Right atrium auricular region (tissue), 2 donors: ENCODE measurements around the gene PDE4D. TPM values are rescaled to one million over a fixed set of nuclear protein-coding genes. Genes with fewer than 3 reads are reported as not detected.

ENCODE experiments used
- DNase-seq: peaks from one replicate; pipeline ENCODE4 v3.0.0-alpha.2; 2019; ENCODE audit warnings: low spot score
- H3K27ac ChIP-seq, 2 donors: fragments of 200-600 bp; sonication (generic); 1 replicate in 1 of 2; 2 replicates in 1 of 2; pipeline ENCODE4 v1.5.1; 2016 to 2019
- H3K27me3 ChIP-seq, 2 donors: fragments of 200-600 bp; sonication (generic); one replicate each; pipeline versions ENCODE4 v1.5.1 to v1.6.0; 2017 to 2019
- H3K36me3 ChIP-seq: fragments of 200-600 bp; sonication (generic); one replicate; pipeline ENCODE4 v1.5.1; 2016
- H3K4me1 ChIP-seq, 2 donors: fragments of 200-600 bp; sonication (generic); one replicate each; pipeline versions ENCODE4 v1.5.1 to v1.6.0; 2017 to 2019
- H3K4me3 ChIP-seq, 2 donors: fragments of 200-600 bp; sonication (generic); 1 replicate in 1 of 2; 2 replicates in 1 of 2; pipeline ENCODE4 v1.5.1; 2017 to 2019; ENCODE audit warnings: mild to moderate bottlenecking in 1 of 2, moderate library complexity in 1 of 2
- H3K9me3 ChIP-seq, 2 donors: fragments of 200-600 bp; sonication (generic); one replicate each; pipeline ENCODE4 v1.5.1; 2019
- CTCF ChIP-seq, 2 donors: fragments of 200-600 bp; sonication (generic); IDR thresholded peaks; one replicate each; pipeline ENCODE4 v1.5.1; 2019; ENCODE audit warnings: antibody characterized with exemption in 2 of 2
- total RNA-seq, 2 donors: library from RNA; depleted of rRNA; stranded (reverse); fragments of >200 nt; gene quantifications; one replicate each; pipeline ENCODE4 v1.1.0, GENCODE V29; 2016

Gene PDE4D
- total RNA-seq, 2 donors from 2014 or later = 43.3 to 44.0 TPM

GRCh38 chr5:59287884-59288283, 605.6 kb downstream of the PDE4D start:
- no peak for TF ChIP-seq CTCF (IDR thresholded peaks at IDR 0.05)
- peaks cover 0 to 5% of the 10 kb centered on the region in 2 donors for H3K4me1 ChIP-seq
- no peak overlapping the region for H3K27ac ChIP-seq
- H3K27me3 ChIP-seq = no peaks in the 10 kb centered on the region
- H3K9me3 ChIP-seq = no peaks in the 10 kb centered on the region
- no peaks in the 10 kb centered on the region for H3K36me3 ChIP-seq
- no peak for DNase-seq
- no peak overlapping the region for H3K4me3 ChIP-seq

- no peaks in the 10 kb centered on the region for H3K36me3 ChIP-seq
- peaks cover 0 to 5% of the 10 kb centered on the region in 2 donors for H3K4me1 ChIP-seq
- TF ChIP-seq CTCF (IDR thresholded peaks at IDR 0.05) = no peak
- H3K27ac ChIP-seq = no peak overlapping the region
- no peak for DNase-seq
- no peaks in the 10 kb centered on the region for H3K9me3 ChIP-seq
- no peak overlapping the region for H3K4me3 ChIP-seq
- no peaks in the 10 kb centered on the region for H3K27me3 ChIP-seq
Measured at GRCh38 chr5:59287361-59287760, 606.2 kb downstream of the PDE4D start.

GRCh38 chr5:59286510-59286909, 607.0 kb downstream of the PDE4D start:
- no peak for TF ChIP-seq CTCF (IDR thresholded peaks at IDR 0.05)
- Histone ChIP-seq H3K4me3 (no peak overlapping the region), H3K9me3 (no peaks in the 10 kb centered on the region), H3K4me1 (no peaks in the 10 kb centered on the region), H3K27ac (no peak overlapping the region), H3K27me3 (no peaks in the 10 kb centered on the region), H3K36me3 (no peaks in the 10 kb centered on the region)
- DNase-seq = no peak

GRCh38 chr5:59285300-59286016, 608.1 kb downstream of the PDE4D start:
- H3K27me3 ChIP-seq = no peaks in the 10 kb centered on the region
- H3K36me3 ChIP-seq = no peaks in the 10 kb centered on the region
- H3K9me3 ChIP-seq = no peaks in the 10 kb centered on the region
- H3K4me3 ChIP-seq = no peak overlapping the region
- no peak overlapping the region for H3K27ac ChIP-seq
- no peak for TF ChIP-seq CTCF (IDR thresholded peaks at IDR 0.05)
- no peak for DNase-seq
- no peaks in the 10 kb centered on the region for H3K4me1 ChIP-seq

- Histone ChIP-seq H3K27me3 (no peaks in the 10 kb centered on the region), H3K36me3 (no peaks in the 10 kb centered on the region), H3K27ac (no peak overlapping the region), H3K4me1 (no peaks in the 10 kb centered on the region), H3K9me3 (no peaks in the 10 kb centered on the region), H3K4me3 (no peak overlapping the region)
- no peak for DNase-seq
- TF ChIP-seq CTCF (IDR thresholded peaks at IDR 0.05) = no peak
Measured at GRCh38 chr5:59282726-59283125, 610.8 kb downstream of the PDE4D start.

GRCh38 chr5:59279979-59280378, 613.5 kb downstream of the PDE4D start:
- DNase-seq = no peak
- no peak overlapping the region for H3K4me3 ChIP-seq
- H3K27me3 ChIP-seq = no peaks in the 10 kb centered on the region
- H3K36me3 ChIP-seq = no peaks in the 10 kb centered on the region
- no peaks in the 10 kb centered on the region for H3K9me3 ChIP-seq
- TF ChIP-seq CTCF (IDR thresholded peaks at IDR 0.05) = no peak
- H3K4me1 ChIP-seq = peaks cover 0 to 7% of the 10 kb centered on the region in 2 donors
- H3K27ac ChIP-seq = no peak overlapping the region
